A673 (cell line): ENCODE measurements around the gene CARS2. TPM values are rescaled to one million over a fixed set of nuclear protein-coding genes. Genes with fewer than 3 reads are reported as not detected.

Experiments
- BruUV-seq: library from RNA; stranded (reverse); fragments of 400-500 nt; replicated peaks from 2 replicates; lab custom pipeline; 2021; lab: Mats Ljungman, UMichigan
- CTCF ChIA-PET: fragments of 300-600 bp; sonication (Branson Sonifier 250); formaldehyde crosslinking; loops from one replicate; lab custom pipeline; 2022; ENCODE audit warnings: antibody characterized with exemption; lab: Charles Lee
- POLR2A ChIA-PET: fragments of 300-600 bp; sonication (Branson Sonifier 250); formaldehyde crosslinking; loops from one replicate; lab custom pipeline; 2022; ENCODE audit warnings: antibody characterized with exemption; ENCODE audit not compliant: low non-redundant PET; lab: Charles Lee
- DNase-seq: peaks from one replicate; pipeline ENCODE4 v3.0.0-alpha.2; 2015; ENCODE audit warnings: low spot score
- H3K27ac ChIP-seq: fragments of 200-600 bp; sonication (generic); 2 replicates; pipeline ENCODE4 v1.5.1; 2016; ENCODE audit warnings: mixed run types, low read depth, mild to moderate bottlenecking, mixed read lengths, antibody characterized with exemption, low read length; ENCODE audit not compliant: poor library complexity, severe bottlenecking
- H3K27me3 ChIP-seq: fragments of 200-600 bp; sonication (generic); replicated peaks from 2 replicates; pipeline ENCODE4 v1.6.1; 2017; ENCODE audit warnings: mixed run types, low read depth, mild to moderate bottlenecking, mixed read lengths, antibody characterized with exemption, low read length; ENCODE audit not compliant: insufficient read depth, poor library complexity
- H3K36me3 ChIP-seq: fragments of 200-600 bp; sonication (generic); 2 replicates; pipeline ENCODE4 v1.6.1; 2016; ENCODE audit warnings: mixed run types, mild to moderate bottlenecking, mixed read lengths, antibody characterized with exemption, low read length; ENCODE audit not compliant: insufficient read depth, poor library complexity, severe bottlenecking
- H3K4me1 ChIP-seq: fragments of 200-600 bp; sonication (generic); 2 replicates; pipeline ENCODE4 v1.6.1; 2017; ENCODE audit warnings: mixed run types, mild to moderate bottlenecking, mixed read lengths, antibody characterized with exemption, low read length; ENCODE audit not compliant: insufficient read depth, poor library complexity, severe bottlenecking
- H3K4me3 ChIP-seq: fragments of 200-600 bp; sonication (generic); 2 replicates; pipeline ENCODE4 v1.5.1; 2016; ENCODE audit warnings: low read depth, mixed run types, mild to moderate bottlenecking, mixed read lengths, low read length; ENCODE audit not compliant: poor library complexity, severe bottlenecking
- H3K9me3 ChIP-seq: fragments of 200-600 bp; sonication (generic); 2 replicates; pipeline ENCODE4 v1.6.1; 2016; ENCODE audit warnings: mixed run types, low read depth, mild to moderate bottlenecking, mixed read lengths, antibody characterized with exemption, low read length; ENCODE audit not compliant: poor library complexity, severe bottlenecking
- CTCF ChIP-seq: fragments of 300-800, 200-600 bp; sonication (generic); conservative IDR thresholded peaks from 2 replicates; pipeline ENCODE4 v1.5.1; 2017; ENCODE audit warnings: low read depth, mild to moderate bottlenecking, antibody characterized with exemption, low read length, moderate library complexity, mixed read lengths
- EZH2 ChIP-seq: fragments of 200-600 bp; sonication (generic); IDR thresholded peaks from 2 replicates; pipeline ENCODE4 v1.6.1; 2017; ENCODE audit warnings: borderline replicate concordance, low read depth, mild to moderate bottlenecking, mixed read lengths, antibody characterized with exemption, low read length; ENCODE audit not compliant: poor library complexity, severe bottlenecking
- intact Hi-C: fragments of 100-400 bp; cut with micrococcal nuclease; formaldehyde crosslinking; loops from one replicate; pipeline ENCODE4 v1.10.0; 2022; ENCODE audit not compliant: unreplicated experiment
- total RNA-seq: library from RNA; stranded (reverse); gene quantifications from 2 replicates; pipeline ENCODE4 v1.2.3, GENCODE V29; 2021

CARS2 gene
- total RNA-seq, 1 experiment from 2014 or later = 71.4 TPM

- H3K9me3 ChIP-seq = no peaks in the 10 kb centered on the region
- CTCF ChIA-PET = no interaction called here
- TF ChIP-seq CTCF (no peak), EZH2 (no peak)
- no peaks in the 10 kb centered on the region for H3K36me3 ChIP-seq
- peak within 1 kb of the TSS; percentile 99 for H3K27ac ChIP-seq
- BruUV-seq = no TSS peak
- POLR2A ChIA-PET = no interaction called here
- H3K27me3 ChIP-seq = no peaks in the 10 kb centered on the region
- peak within 1 kb of the TSS; percentile 95 for H3K4me3 ChIP-seq
- DNase-seq = no peak
- intact Hi-C loops = loop anchor here (10.0 kb wide), 2 partner anchors 389 to 489 kb away; no protein-coding TSS in a partner anchor
- peaks cover 4% of the 10 kb centered on the region for H3K4me1 ChIP-seq
Observed at GRCh38 chr13:110713642-110713952, 7.7 kb upstream of the CARS2 start, which contains the start of gene ING1. Gene ING1 (plus strand): TSS chr13:110713700. CDS start chr13:110714150, 450 bp downstream.

DNA sequence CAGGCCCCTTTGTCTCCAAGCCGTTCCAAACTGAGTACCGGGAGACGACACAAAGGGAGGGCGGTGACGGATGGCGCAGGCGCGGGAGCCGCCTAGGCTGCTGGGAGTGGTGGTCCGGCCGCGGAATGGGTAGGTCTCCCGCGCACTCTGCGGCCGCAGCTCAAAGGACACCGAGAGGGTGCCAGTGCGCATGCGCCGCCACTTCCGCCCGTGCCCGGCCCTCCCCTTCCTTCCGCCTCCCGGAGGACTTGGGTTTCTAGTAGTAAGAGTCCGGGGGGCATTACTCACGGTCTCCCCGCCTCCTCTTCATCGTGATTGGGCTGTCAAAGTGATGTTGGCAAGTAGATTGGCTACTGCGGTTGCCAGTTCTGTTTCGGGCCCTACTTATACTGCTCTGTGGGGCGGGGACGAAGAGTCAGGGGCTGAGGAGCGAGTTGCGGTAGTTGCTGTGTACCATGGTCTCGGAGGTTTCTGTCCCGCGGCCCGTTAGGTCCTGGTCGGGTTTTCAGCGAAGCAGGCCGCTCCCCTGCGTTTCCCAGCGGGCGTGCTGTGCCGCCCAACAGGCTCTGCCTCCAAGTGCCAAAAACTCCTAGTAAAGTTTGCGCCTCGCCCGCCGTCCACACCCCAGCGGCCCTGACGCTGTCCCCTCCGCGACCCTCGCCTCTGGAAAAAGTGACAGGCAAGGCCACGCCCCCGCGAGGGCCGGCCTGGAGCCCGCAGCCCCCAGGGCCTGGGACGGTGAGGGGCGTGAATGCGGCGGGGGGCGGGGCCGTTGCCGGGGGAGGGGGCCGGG lies 7.1 kb upstream of the CARS2 start:
- ChIA-PET CTCF (interaction anchor here (0.6 kb wide), 1 partner anchor 394 kb away, joined by 5 read pairs; no protein-coding TSS in a partner anchor), POLR2A (interaction anchor here (0.5 to 0.6 kb wide), 4 partner anchors 119 to 1567 kb away, joined by 4 to 6 read pairs (median 4); no protein-coding TSS in a partner anchor)
- no TSS peak for BruUV-seq
- Histone ChIP-seq H3K4me1 (peaks cover 4% of the 10 kb centered on the region), H3K27ac (peak overlapping the region; percentile 99), H3K36me3 (no peaks in the 10 kb centered on the region), H3K27me3 (no peaks in the 10 kb centered on the region), H3K4me3 (peak overlapping the region; percentile 95), H3K9me3 (no peaks in the 10 kb centered on the region)
- intact Hi-C loops = loop anchor here (10.0 kb wide), 2 partner anchors 388 to 488 kb away; no protein-coding TSS in a partner anchor
- DNase-seq = peak; percentile 99
- TF ChIP-seq EZH2 (no peak), CTCF (no peak)

DNA sequence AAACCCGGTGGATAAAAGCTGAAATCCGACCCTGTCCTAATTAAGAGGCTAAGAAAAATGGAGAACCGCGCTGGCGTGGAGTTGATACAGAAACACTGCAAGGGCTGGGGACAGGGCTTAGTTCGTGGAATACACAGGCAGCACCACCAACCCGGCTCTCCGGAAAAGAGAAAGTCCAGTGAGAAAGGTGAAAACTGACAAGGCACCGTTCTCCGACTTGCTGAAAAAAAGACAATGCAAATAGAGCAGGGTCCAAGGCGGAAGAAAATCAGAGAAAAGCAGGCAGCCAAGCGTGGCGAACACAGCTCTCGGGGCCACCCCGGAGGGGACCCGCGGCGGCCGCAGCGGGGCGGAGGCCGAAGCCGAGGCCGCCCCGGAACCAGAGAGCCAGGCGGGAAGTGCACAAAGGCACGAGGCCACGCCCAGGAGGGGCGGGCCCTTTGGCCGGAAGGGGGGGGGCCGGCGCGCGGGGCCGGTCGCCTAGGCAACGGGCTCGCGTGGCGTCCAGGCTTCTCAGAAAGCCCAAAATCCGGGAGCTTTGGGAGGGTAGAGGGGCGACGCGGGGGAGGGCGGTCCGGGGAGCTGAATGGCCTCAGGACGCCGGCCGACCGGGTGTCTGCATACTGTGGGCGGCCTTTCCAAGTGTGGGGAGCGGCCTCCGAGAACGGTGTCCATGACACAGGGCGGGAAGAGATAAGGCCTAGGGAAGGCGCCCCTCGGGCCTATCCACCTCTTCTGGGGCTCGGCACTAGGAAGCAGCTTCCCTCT lies 6.3 kb upstream of the CARS2 start:
- TF ChIP-seq EZH2 (no peak), CTCF (no peak)
- H3K9me3 ChIP-seq = no peaks in the 10 kb centered on the region
- peaks cover 4% of the 10 kb centered on the region for H3K4me1 ChIP-seq
- peak overlapping the region; percentile 95 for H3K4me3 ChIP-seq
- peak overlapping the region; percentile 99 for H3K27ac ChIP-seq
- intact Hi-C loops = loop anchor here (10.0 kb wide), 2 partner anchors 387 to 487 kb away; no protein-coding TSS in a partner anchor
- H3K27me3 ChIP-seq = no peaks in the 10 kb centered on the region
- ChIA-PET CTCF (interaction anchor here (0.6 kb wide), 1 partner anchor 393 kb away, joined by 5 read pairs; no protein-coding TSS in a partner anchor), POLR2A (interaction anchor here (0.5 to 0.7 kb wide), 5 partner anchors 118 to 1567 kb away, joined by 3 to 6 read pairs (median 4); no protein-coding TSS in a partner anchor)
- H3K36me3 ChIP-seq = no peaks in the 10 kb centered on the region
- no TSS peak for BruUV-seq
- peak; percentile 93 for DNase-seq
